ENCODE measurements around the gene FOXM1. TPM values are rescaled to one million over a fixed set of nuclear protein-coding genes. Genes with fewer than 3 reads are reported as not detected.
A peak's percentile ranks its signal among the peaks of the same experiment; 100 is the strongest.

The FOXM1 gene, protein sequence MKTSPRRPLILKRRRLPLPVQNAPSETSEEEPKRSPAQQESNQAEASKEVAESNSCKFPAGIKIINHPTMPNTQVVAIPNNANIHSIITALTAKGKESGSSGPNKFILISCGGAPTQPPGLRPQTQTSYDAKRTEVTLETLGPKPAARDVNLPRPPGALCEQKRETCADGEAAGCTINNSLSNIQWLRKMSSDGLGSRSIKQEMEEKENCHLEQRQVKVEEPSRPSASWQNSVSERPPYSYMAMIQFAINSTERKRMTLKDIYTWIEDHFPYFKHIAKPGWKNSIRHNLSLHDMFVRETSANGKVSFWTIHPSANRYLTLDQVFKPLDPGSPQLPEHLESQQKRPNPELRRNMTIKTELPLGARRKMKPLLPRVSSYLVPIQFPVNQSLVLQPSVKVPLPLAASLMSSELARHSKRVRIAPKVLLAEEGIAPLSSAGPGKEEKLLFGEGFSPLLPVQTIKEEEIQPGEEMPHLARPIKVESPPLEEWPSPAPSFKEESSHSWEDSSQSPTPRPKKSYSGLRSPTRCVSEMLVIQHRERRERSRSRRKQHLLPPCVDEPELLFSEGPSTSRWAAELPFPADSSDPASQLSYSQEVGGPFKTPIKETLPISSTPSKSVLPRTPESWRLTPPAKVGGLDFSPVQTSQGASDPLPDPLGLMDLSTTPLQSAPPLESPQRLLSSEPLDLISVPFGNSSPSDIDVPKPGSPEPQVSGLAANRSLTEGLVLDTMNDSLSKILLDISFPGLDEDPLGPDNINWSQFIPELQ
- total RNA-seq, result 22.6 to 25.4 TPM (median 24.9 TPM) in 3 replicates

DNA sequence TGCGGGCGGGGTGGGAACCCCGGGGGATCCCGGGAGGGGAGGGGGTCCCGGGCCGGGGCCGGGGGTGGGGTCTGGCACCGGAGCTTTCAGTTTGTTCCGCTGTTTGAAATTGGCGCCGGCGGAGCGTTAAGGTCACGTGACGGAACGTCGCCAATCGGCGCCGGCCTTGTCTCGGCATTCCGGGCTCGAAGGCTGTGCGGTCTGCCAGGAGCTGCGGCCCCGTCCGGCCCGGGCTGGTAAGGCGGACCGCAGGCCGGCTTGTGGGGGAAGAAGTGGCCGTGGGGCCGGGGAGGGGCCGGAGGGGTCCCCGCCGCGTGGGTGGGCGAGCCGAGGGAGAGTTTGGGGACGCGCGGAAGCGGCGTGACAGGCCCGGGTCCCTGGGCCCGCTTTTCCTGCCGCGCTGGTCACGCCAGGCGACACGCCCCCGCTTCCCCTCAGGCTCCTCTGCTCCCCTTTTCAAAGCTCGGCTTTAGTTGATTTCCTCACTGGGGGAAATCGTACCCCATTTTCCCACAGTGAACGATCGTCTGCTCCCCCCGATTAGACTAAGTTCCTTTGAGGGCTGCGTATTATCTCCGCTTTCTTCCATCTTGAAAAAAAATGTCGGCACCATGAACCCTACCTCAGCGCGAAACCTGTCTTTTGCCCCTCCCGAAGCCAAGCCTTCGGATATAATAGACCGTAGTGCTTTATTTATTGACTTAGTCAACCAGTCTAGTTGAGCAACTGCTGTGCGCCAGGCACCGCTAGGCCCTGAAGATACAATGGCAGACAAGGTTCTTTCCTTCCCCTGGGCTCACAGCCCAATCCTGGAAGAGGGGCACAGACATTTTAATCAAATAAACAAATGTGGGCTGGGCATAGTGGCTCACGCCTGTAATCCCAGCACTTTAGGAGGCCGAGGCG lies at the start of gene FOXM1, which contains the start of gene RHNO1:
Gene FOXM1, minus strand, starts transcription at position 128 of the 906 bp plus-strand sequence. CDS start 2,696 bp downstream, outside the sequence.
Gene RHNO1, plus strand, starts transcription at position 177 of the 906 bp plus-strand sequence. CDS start 8,144 bp downstream, outside the sequence.
- H3K27me3 Mint-ChIP-seq (ENCODE audit: low read depth), result no peaks in the 10 kb centered on the region

DNA sequence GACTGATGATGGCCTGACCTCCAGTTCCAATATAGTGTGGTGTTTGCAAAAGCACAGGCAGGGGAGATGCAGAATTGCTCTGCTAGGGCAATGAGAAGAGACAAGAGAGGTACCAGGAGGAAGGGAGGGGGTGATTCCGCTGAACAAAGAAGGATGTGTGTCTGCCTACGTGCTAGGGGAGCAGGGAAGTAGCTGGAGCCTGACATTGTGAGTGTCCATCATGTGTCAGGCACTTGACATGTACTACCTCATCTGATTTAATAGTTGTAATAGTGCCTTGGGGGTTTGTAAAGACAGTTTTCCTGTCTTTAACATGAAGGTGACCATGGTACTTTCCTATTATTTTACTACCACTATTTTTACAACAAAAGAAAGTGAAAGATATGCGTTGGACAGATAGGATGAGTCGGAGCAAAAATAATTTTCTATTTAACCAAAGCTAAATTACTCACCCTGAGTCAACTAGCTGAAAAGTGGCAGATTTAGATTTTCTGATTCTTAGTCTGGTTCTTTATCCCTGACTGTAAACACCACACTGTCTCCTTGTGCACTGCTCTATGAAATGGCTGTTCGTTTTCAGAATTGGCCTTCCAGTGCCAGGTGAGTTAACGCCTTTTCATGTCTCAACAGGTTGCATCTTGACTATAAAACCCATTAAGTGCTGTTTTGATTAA lies 48.5 kb upstream of the FOXM1 start:
- TF ChIP-seq, protein P1, sequence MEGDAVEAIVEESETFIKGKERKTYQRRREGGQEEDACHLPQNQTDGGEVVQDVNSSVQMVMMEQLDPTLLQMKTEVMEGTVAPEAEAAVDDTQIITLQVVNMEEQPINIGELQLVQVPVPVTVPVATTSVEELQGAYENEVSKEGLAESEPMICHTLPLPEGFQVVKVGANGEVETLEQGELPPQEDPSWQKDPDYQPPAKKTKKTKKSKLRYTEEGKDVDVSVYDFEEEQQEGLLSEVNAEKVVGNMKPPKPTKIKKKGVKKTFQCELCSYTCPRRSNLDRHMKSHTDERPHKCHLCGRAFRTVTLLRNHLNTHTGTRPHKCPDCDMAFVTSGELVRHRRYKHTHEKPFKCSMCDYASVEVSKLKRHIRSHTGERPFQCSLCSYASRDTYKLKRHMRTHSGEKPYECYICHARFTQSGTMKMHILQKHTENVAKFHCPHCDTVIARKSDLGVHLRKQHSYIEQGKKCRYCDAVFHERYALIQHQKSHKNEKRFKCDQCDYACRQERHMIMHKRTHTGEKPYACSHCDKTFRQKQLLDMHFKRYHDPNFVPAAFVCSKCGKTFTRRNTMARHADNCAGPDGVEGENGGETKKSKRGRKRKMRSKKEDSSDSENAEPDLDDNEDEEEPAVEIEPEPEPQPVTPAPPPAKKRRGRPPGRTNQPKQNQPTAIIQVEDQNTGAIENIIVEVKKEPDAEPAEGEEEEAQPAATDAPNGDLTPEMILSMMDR (IDR thresholded peaks at IDR 0.05; ENCODE audit: unreplicated experiment), result no peak
- DNase-seq (ENCODE audit: low spot score in 2 of 2, unreplicated experiment in 2 of 2), result no peak
- Mint-ChIP-seq H3K27me3 (ENCODE audit: low read depth) (no peaks in the 10 kb centered on the region), H3K4me1 (no peaks in the 10 kb centered on the region), H3K4me3 (no peak overlapping the region), H3K27ac (no peak overlapping the region), H3K9me3 (no peaks in the 10 kb centered on the region), H3K36me3 (peaks cover 41% of the 10 kb centered on the region)

More for the DNA sequence above, at the start of gene FOXM1, which contains the start of gene RHNO1:
- Mint-ChIP-seq H3K4me1 (peaks cover 21% of the 10 kb centered on the region), H3K36me3 (peaks cover 6% of the 10 kb centered on the region), H3K4me3 (peak within 1 kb of the TSS; percentile 99), H3K9me3 (no peaks in the 10 kb centered on the region), H3K27ac (peak within 1 kb of the TSS; percentile 99)
- DNase-seq (ENCODE audit: low spot score in 2 of 2, unreplicated experiment in 2 of 2), result peak; percentile 87 to 94
- TF ChIP-seq, protein P1 (IDR thresholded peaks at IDR 0.05; ENCODE audit: unreplicated experiment), result no peak

DNA sequence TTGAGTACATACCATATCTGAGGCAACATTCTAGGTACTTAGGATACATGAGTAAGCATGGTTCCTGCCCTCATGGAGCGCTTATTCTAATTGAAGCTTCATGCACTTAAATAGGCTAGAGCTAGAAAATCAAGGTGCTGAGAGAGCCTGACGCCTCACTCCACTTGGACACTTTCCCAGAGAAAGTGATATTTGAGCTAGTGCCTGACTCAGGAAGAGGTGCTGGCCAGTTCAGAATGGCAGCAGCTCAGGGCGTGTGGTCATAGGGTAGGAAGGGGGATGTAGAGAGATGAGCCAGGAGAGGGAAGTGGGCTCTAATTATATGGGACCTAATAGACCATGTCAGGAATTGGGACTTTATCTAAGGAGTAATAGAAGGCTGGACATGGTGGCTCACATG lies 47.0 kb upstream of the FOXM1 start:
- no peak for DNase-seq (ENCODE audit: low spot score in 2 of 2, unreplicated experiment in 2 of 2)
- Mint-ChIP-seq H3K4me3 (no peak overlapping the region), H3K27ac (no peak overlapping the region), H3K9me3 (no peaks in the 10 kb centered on the region), H3K4me1 (no peaks in the 10 kb centered on the region), H3K36me3 (peaks cover 39% of the 10 kb centered on the region), H3K27me3 (ENCODE audit: low read depth) (no peaks in the 10 kb centered on the region)
- TF ChIP-seq, protein P1 (IDR thresholded peaks at IDR 0.05; ENCODE audit: unreplicated experiment), result no peak

DNA sequence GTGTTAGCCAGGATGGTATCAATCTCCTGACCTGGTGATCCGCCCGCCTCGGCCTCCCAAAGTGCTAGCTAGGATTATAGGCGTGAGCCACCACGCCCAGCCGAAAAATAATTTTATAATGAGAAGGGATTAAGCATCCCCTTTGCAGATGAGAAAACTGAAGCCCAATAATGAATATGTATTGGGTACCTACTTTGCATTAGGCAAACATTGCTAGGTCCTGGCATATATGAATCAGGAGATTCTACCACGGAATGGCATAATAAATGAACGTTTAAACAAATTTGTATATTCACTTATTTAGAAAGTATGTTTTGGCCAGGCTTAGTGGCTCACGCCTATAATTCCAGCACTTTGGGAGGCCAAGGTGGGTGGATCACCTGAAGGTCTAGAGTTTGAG lies 46.1 kb upstream of the FOXM1 start:
- Mint-ChIP-seq H3K4me3 (no peak overlapping the region), H3K9me3 (no peaks in the 10 kb centered on the region), H3K27ac (no peak overlapping the region), H3K36me3 (peaks cover 40% of the 10 kb centered on the region), H3K27me3 (ENCODE audit: low read depth) (no peaks in the 10 kb centered on the region), H3K4me1 (no peaks in the 10 kb centered on the region)
- no peak for DNase-seq (ENCODE audit: low spot score in 2 of 2, unreplicated experiment in 2 of 2)
- TF ChIP-seq, protein P1 (IDR thresholded peaks at IDR 0.05; ENCODE audit: unreplicated experiment), result no peak

Measured in mesothelial cell of epicardium (in vitro differentiated cells).